Skeletal muscle satellite cell (primary cell): ENCODE data around the gene RAB11FIP4.
A peak's percentile ranks its signal among the peaks of the same experiment; 100 is the strongest.

Experiments
- H3K27me3 ChIP-seq: 2 replicates; pipeline ENCODE4 v1.7.0; 2013; ENCODE audit warnings: low read length; ENCODE audit not compliant: control insufficient read depth, insufficient read depth
- H3K36me3 ChIP-seq: 2 replicates; pipeline ENCODE4 v1.7.0; 2013; ENCODE audit warnings: mild to moderate bottlenecking, control low read depth, low read length; ENCODE audit not compliant: insufficient read depth
- H3K4me1 ChIP-seq: 2 replicates; pipeline ENCODE4 v1.7.0; 2013; ENCODE audit warnings: low read length; ENCODE audit not compliant: control insufficient read depth, insufficient read depth
- H3K4me2 ChIP-seq: 2 replicates; pipeline ENCODE4 v1.7.0; 2013; ENCODE audit warnings: mild to moderate bottlenecking, low read length
- H3K4me3 ChIP-seq: 2 replicates; pipeline ENCODE4 v1.7.0; 2013; ENCODE audit warnings: low read length
- H3K9ac ChIP-seq: 2 replicates; pipeline ENCODE4 v1.7.0; 2013; ENCODE audit warnings: mild to moderate bottlenecking, low read depth, low read length, moderate library complexity
- H3K9me3 ChIP-seq: replicated peaks from 2 replicates; pipeline ENCODE4 v1.7.0; 2013; ENCODE audit warnings: mild to moderate bottlenecking, control low read depth, low read length

RAB11FIP4 gene

DNA sequence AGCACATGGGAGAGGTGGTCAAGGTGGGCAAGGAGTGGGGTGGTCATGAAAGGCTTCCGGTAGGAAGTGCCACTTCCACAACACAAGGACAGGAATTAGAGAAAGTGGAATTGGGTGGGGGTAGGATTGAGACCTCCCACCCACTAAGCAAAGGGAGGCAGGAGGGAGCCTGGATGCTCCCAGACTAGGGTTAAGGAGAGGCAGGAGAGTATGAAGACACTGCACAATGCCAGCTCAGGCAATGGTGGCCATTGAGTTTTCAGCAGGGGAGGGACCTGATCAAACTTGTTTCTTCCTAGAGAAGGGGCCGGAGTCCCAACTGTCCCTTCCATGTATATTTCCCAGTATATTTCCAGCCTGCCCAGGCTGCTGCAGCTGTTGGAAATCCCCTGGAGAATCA is 3.1 kb upstream of the RAB11FIP4 start:
- Histone ChIP-seq H3K36me3 (no peaks in the 10 kb centered on the region), H3K9ac (no peak overlapping the region), H3K27me3 (peaks cover 37% of the 10 kb centered on the region), H3K9me3 (no peaks in the 10 kb centered on the region), H3K4me2 (no peak overlapping the region), H3K4me3 (no peak overlapping the region), H3K4me1 (no peaks in the 10 kb centered on the region)

- no peak overlapping the region for H3K4me2 ChIP-seq
- no peaks in the 10 kb centered on the region for H3K36me3 ChIP-seq
- H3K27me3 ChIP-seq: peaks cover 41% of the 10 kb centered on the region
- H3K9me3 ChIP-seq: no peaks in the 10 kb centered on the region
- H3K4me1 ChIP-seq: no peaks in the 10 kb centered on the region
- no peak overlapping the region for H3K4me3 ChIP-seq
- H3K9ac ChIP-seq: no peak overlapping the region
These were observed 2.5 kb upstream of the RAB11FIP4 start for GRCh38 chr17:31388770-31389656.

- H3K36me3 ChIP-seq: no peaks in the 10 kb centered on the region
- no peak overlapping the region for H3K4me2 ChIP-seq
- peaks cover 41% of the 10 kb centered on the region for H3K27me3 ChIP-seq
- no peak overlapping the region for H3K9ac ChIP-seq
- no peaks in the 10 kb centered on the region for H3K9me3 ChIP-seq
- H3K4me1 ChIP-seq: no peaks in the 10 kb centered on the region
- no peak overlapping the region for H3K4me3 ChIP-seq
These were observed 1.7 kb upstream of the RAB11FIP4 start for GRCh38 chr17:31389657-31390381.

- Histone ChIP-seq H3K27me3 (peaks cover 43% of the 10 kb centered on the region), H3K9ac (no peak overlapping the region), H3K4me3 (no peak overlapping the region), H3K9me3 (no peaks in the 10 kb centered on the region), H3K4me1 (no peaks in the 10 kb centered on the region), H3K36me3 (no peaks in the 10 kb centered on the region), H3K4me2 (no peak overlapping the region)
These were observed 1.1 kb upstream of the RAB11FIP4 start for GRCh38 chr17:31390426-31390747.

- no peak overlapping the region for H3K9ac ChIP-seq
- no peaks in the 10 kb centered on the region for H3K4me1 ChIP-seq
- H3K27me3 ChIP-seq: peaks cover 48% of the 10 kb centered on the region
- H3K4me3 ChIP-seq: peak overlapping the region; percentile 34
- no peaks in the 10 kb centered on the region for H3K9me3 ChIP-seq
- H3K36me3 ChIP-seq: no peaks in the 10 kb centered on the region
- peak overlapping the region; percentile 64 for H3K4me2 ChIP-seq
These were observed 553 bp upstream of the RAB11FIP4 start for GRCh38 chr17:31390748-31391495.

DNA sequence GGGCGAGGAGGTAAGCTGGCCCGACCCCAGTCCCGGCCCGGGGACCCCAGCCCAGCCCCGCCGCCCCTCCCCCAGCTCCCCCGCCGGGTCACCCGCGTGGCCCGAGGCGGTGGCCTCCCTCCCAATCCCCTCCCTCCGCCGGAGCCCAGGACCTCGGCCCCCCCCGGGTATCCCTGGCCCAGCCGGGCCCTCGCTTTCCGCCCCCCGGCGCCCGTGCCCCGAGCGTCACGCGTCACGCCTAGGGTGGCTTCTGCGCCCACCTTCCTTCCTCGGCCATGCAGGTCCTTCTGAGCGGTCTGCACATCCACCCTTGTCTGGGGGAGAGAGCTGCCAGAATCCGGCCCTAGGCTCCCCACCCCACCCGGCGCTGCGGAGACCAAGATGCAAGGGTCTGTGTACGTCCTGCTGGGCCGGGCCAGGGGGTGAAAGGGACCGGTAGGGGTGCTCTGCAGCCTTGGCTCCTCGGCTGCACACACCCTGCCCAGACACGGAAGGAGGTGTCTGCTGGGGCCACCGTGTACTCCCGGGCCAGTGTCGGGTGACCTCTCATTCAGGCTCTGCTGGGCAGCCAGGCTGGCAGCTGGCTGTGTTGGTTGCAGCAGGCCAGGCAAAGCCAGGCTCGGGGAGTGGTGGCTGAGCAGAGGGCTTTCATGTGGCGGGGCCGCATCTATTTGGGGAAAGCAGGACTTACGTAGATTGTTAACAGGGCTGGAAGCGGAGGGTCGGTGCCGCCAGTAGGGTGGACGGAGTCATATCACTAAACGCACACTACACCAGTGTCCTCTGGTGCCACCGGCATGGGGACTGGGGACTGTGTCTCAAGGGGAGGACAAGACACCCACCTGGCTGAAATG is 754 bp downstream of the RAB11FIP4 start:
- Histone ChIP-seq H3K4me2 (peak overlapping the region; percentile 28), H3K36me3 (no peaks in the 10 kb centered on the region), H3K9ac (no peak overlapping the region), H3K27me3 (peaks cover 48% of the 10 kb centered on the region), H3K9me3 (no peaks in the 10 kb centered on the region), H3K4me3 (no peak overlapping the region), H3K4me1 (no peaks in the 10 kb centered on the region)

GRCh38 chr17:31392856-31393748 is 1.6 kb downstream of the RAB11FIP4 start:
- Histone ChIP-seq H3K4me3 (no peak overlapping the region), H3K27me3 (peaks cover 49% of the 10 kb centered on the region)

GRCh38 chr17:31393749-31394146 is 2.3 kb downstream of the RAB11FIP4 start:
- Histone ChIP-seq H3K9ac (no peak overlapping the region), H3K4me2 (no peak overlapping the region), H3K4me3 (no peak overlapping the region), H3K9me3 (no peaks in the 10 kb centered on the region), H3K4me1 (no peaks in the 10 kb centered on the region), H3K27me3 (peaks cover 54% of the 10 kb centered on the region), H3K36me3 (no peaks in the 10 kb centered on the region)

More at GRCh38 chr17:31392856-31393748, 1.6 kb downstream of the RAB11FIP4 start:
- H3K9me3 ChIP-seq: no peaks in the 10 kb centered on the region
- no peaks in the 10 kb centered on the region for H3K4me1 ChIP-seq
- no peaks in the 10 kb centered on the region for H3K36me3 ChIP-seq
- H3K9ac ChIP-seq: no peak overlapping the region
- no peak overlapping the region for H3K4me2 ChIP-seq

GRCh38 chr17:31394544-31394943 is 3.1 kb downstream of the RAB11FIP4 start:
- no peaks in the 10 kb centered on the region for H3K36me3 ChIP-seq
- peaks cover 53% of the 10 kb centered on the region for H3K27me3 ChIP-seq
- H3K4me2 ChIP-seq: no peak overlapping the region
- H3K4me3 ChIP-seq: no peak overlapping the region
- H3K9me3 ChIP-seq: no peaks in the 10 kb centered on the region
- no peaks in the 10 kb centered on the region for H3K4me1 ChIP-seq
- H3K9ac ChIP-seq: no peak overlapping the region

- Histone ChIP-seq H3K27me3 (peaks cover 34% of the 10 kb centered on the region), H3K36me3 (no peaks in the 10 kb centered on the region), H3K4me3 (no peak overlapping the region), H3K4me1 (no peaks in the 10 kb centered on the region), H3K9ac (no peak overlapping the region), H3K9me3 (no peaks in the 10 kb centered on the region), H3K4me2 (no peak overlapping the region)
These were observed 5.9 kb downstream of the RAB11FIP4 start for GRCh38 chr17:31397256-31397939.
